Loucy (cell line): ENCODE results near the gene C12orf60.

ENCODE experiments used
- H2AFZ ChIP-seq: fragments of 200-600 bp; sonication (generic); 2 replicates; pipeline ENCODE4 v1.6.0; 2016; ENCODE audit warnings: antibody characterized with exemption, mild to moderate bottlenecking, low read length, moderate library complexity
- H3F3A ChIP-seq: fragments of 200-600 bp; 2 replicates; pipeline ENCODE4 v1.6.0; 2016; ENCODE audit warnings: antibody characterized with exemption, low read depth, mild to moderate bottlenecking
- H3K27me3 ChIP-seq: fragments of 200-600 bp; sonication (generic); 2 replicates; pipeline ENCODE4 v1.6.1; 2014; ENCODE audit warnings: low read length, mild to moderate bottlenecking; ENCODE audit not compliant: insufficient read depth, poor library complexity, severe bottlenecking
- H3K36me3 ChIP-seq: fragments of 200-600 bp; sonication (generic); 2 replicates; pipeline ENCODE4 v1.6.1; 2016; ENCODE audit warnings: low read length; ENCODE audit not compliant: insufficient read depth
- H3K4me1 ChIP-seq: fragments of 200-600 bp; sonication (generic); 2 replicates; pipeline ENCODE4 v1.5.1; 2014; ENCODE audit warnings: low read length, mild to moderate bottlenecking; ENCODE audit not compliant: insufficient read depth, poor library complexity, severe bottlenecking
- H3K4me2 ChIP-seq: fragments of 200-600 bp; sonication (generic); 2 replicates; pipeline ENCODE4 v1.6.0; 2014; ENCODE audit warnings: antibody characterized with exemption, low read length, low read depth, mild to moderate bottlenecking; ENCODE audit not compliant: poor library complexity, severe bottlenecking
- H3K4me3 ChIP-seq: fragments of 200-600 bp; sonication (generic); 2 replicates; pipeline ENCODE4 v1.5.1; 2014; ENCODE audit warnings: low read length, mild to moderate bottlenecking, mixed read lengths; ENCODE audit not compliant: poor library complexity, severe bottlenecking
- H3K79me2 ChIP-seq: fragments of 200-600 bp; sonication (generic); 2 replicates; pipeline ENCODE4 v1.6.1; 2014; ENCODE audit warnings: low read length; ENCODE audit not compliant: insufficient read depth
- H3K9ac ChIP-seq: fragments of 200-600 bp; sonication (generic); 2 replicates; pipeline ENCODE4 v1.6.0; 2014; ENCODE audit warnings: mild to moderate bottlenecking, low read depth, low read length, moderate library complexity; ENCODE audit not compliant: poor library complexity, severe bottlenecking
- H3K9me2 ChIP-seq: fragments of 200-600 bp; sonication (generic); replicated peaks from 2 replicates; pipeline ENCODE4 v1.6.1; 2016; ENCODE audit warnings: low read depth, low read length, mixed read lengths
- H3K9me3 ChIP-seq: fragments of 200-600 bp; sonication (generic); 2 replicates; pipeline ENCODE4 v1.6.1; 2014; ENCODE audit warnings: mild to moderate bottlenecking, antibody characterized with exemption, low read length, low read depth; ENCODE audit not compliant: insufficient read depth
- H4K20me1 ChIP-seq: fragments of 200-600 bp; sonication (generic); 2 replicates; pipeline ENCODE4 v1.6.0; 2014; ENCODE audit warnings: antibody characterized with exemption, low read length, mild to moderate bottlenecking; ENCODE audit not compliant: insufficient read depth, poor library complexity, severe bottlenecking
- CTCF ChIP-seq: fragments of 200-600 bp; sonication (generic); conservative IDR thresholded peaks from 2 replicates; pipeline ENCODE4 v1.5.1; 2014; ENCODE audit warnings: mild to moderate bottlenecking, antibody characterized with exemption, low read length
- EZH2phosphoT487 ChIP-seq: fragments of 200-600 bp; IDR thresholded peaks from 2 replicates; pipeline ENCODE4 v1.6.1; 2018; ENCODE audit warnings: antibody characterized with exemption, mild to moderate bottlenecking, moderate library complexity, borderline replicate concordance

Gene C12orf60

GRCh38 chr12:14811486-14811885 is 8.0 kb downstream of the C12orf60 start:
- Histone ChIP-seq H3K79me2 (no peaks in the 10 kb centered on the region), H3K9ac (no peak overlapping the region), H3F3A (no peaks in the 10 kb centered on the region), H3K9me2 (no peaks in the 10 kb centered on the region), H3K27me3 (no peaks in the 10 kb centered on the region), H2AFZ (no peak overlapping the region), H3K4me1 (no peaks in the 10 kb centered on the region), H4K20me1 (no peaks in the 10 kb centered on the region), H3K36me3 (no peaks in the 10 kb centered on the region), H3K4me3 (no peak overlapping the region), H3K4me2 (no peak overlapping the region), H3K9me3 (no peaks in the 10 kb centered on the region)
- TF ChIP-seq CTCF (no peak), EZH2phosphoT487 (no peak)

- H2AFZ ChIP-seq, result no peak within 1 kb of the TSS
- no peaks in the 10 kb centered on the region for H3K79me2 ChIP-seq
- TF ChIP-seq CTCF, result no peak
- no peak for TF ChIP-seq EZH2phosphoT487
- no peaks in the 10 kb centered on the region for H3K36me3 ChIP-seq
- no peaks in the 10 kb centered on the region for H3K9me3 ChIP-seq
- H4K20me1 ChIP-seq, result no peaks in the 10 kb centered on the region
- no peak within 1 kb of the TSS for H3K4me3 ChIP-seq
- H3K4me2 ChIP-seq, result no peak within 1 kb of the TSS
- no peaks in the 10 kb centered on the region for H3K27me3 ChIP-seq
- no peaks in the 10 kb centered on the region for H3F3A ChIP-seq
- H3K9me2 ChIP-seq, result no peaks in the 10 kb centered on the region
- H3K4me1 ChIP-seq, result no peaks in the 10 kb centered on the region
- H3K9ac ChIP-seq, result no peak within 1 kb of the TSS
These were observed 10.5 kb downstream of the C12orf60 start, which contains the start of gene SMCO3 for GRCh38 chr12:14814014-14814413. Gene SMCO3, minus strand, starts transcription at chr12:14814182. Its CDS starts 7,502 bp downstream, at chr12:14806680.

DNA sequence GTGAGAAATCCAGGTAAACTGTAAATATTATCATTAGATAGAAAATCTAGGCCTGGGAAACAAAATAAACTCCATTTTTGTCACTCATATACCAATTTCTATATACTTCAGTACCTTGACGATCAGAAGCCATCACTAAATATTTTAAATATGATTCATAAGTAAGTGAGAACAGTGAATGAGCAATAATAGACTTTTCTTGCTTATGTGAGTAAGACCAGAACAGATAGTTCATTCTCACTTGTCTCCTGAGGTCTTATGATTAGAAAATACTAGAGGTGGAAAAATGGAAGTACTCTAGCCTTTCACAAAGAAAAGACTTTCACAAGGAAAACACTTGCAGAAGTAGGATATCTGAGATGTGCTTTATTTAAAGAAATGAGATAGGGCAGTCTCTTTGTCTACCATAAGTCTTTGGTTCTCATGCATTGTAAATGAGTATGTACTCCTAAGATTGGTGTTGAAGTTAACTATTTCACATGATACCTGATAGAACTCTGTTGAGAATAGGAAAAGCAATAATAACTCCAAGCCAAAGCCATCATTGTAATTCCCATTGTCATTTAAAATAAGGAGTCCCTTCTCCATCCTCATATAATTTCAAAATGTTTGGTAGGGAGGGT is 20.7 kb downstream of the C12orf60 start:
- Histone ChIP-seq H3K9me2 (no peaks in the 10 kb centered on the region), H3K9ac (no peak overlapping the region), H3K79me2 (no peaks in the 10 kb centered on the region), H3K27me3 (no peaks in the 10 kb centered on the region), H3K4me3 (no peak overlapping the region), H3K9me3 (no peaks in the 10 kb centered on the region), H2AFZ (no peak overlapping the region), H3K4me2 (no peak overlapping the region), H3K4me1 (no peaks in the 10 kb centered on the region), H3K36me3 (no peaks in the 10 kb centered on the region), H4K20me1 (no peaks in the 10 kb centered on the region), H3F3A (no peaks in the 10 kb centered on the region)
- TF ChIP-seq EZH2phosphoT487 (no peak), CTCF (no peak)
